ENCODE results near the gene FICD.

- no peak for TF ChIP-seq CTCF (IDR thresholded peaks at IDR 0.05)
- no peak for TF ChIP-seq POLR2A (IDR thresholded peaks at IDR 0.05)
These were observed 7.0 kb upstream of the FICD start for GRCh38 chr12:108507971-108508642.
